Immature natural killer cell (primary cell): Measurements from ENCODE around the gene ANTKMT. TPM values are rescaled to one million over a fixed set of nuclear protein-coding genes. Genes with fewer than 3 reads are reported as not detected.

Experiments
- DNase-seq, 3 donors: peaks; one replicate each; pipeline ENCODE4 v3.0.0; 2022; ENCODE audit warnings: mixed read lengths in 1 of 3
- H3K27ac Mint-ChIP-seq, 6 donors: one replicate each; pipeline ENCODE4 v1.8.0; 2020; ENCODE audit warnings: mixed read lengths in 6 of 6, mild to moderate bottlenecking in 5 of 6, inconsistent platforms in 4 of 6, moderate library complexity in 3 of 6
- H3K27me3 Mint-ChIP-seq, 3 donors: one replicate each; pipeline ENCODE4 v1.8.0; 2020 to 2021; ENCODE audit warnings: low read depth in 3 of 3, mild to moderate bottlenecking in 3 of 3, mixed read lengths in 3 of 3, moderate library complexity in 3 of 3, inconsistent platforms in 1 of 3
- H3K36me3 Mint-ChIP-seq, 3 donors: one replicate each; pipeline ENCODE4 v1.8.0; 2020; ENCODE audit warnings: mixed read lengths in 3 of 3, inconsistent platforms in 2 of 3, mild to moderate bottlenecking in 2 of 3
- H3K4me1 Mint-ChIP-seq, 2 donors: one replicate each; pipeline ENCODE4 v1.8.0; 2020; ENCODE audit warnings: inconsistent platforms in 2 of 2, mild to moderate bottlenecking in 2 of 2, mixed read lengths in 2 of 2, moderate library complexity in 1 of 2
- H3K4me3 Mint-ChIP-seq, 5 donors: one replicate each; pipeline ENCODE4 v1.8.0; 2020; ENCODE audit warnings: mild to moderate bottlenecking in 5 of 5, mixed read lengths in 5 of 5, inconsistent platforms in 3 of 5, moderate library complexity in 3 of 5
- H3K9me3 Mint-ChIP-seq, 6 donors: one replicate each; pipeline ENCODE4 v1.8.0; 2020; ENCODE audit warnings: mild to moderate bottlenecking in 6 of 6, mixed read lengths in 6 of 6, inconsistent platforms in 4 of 6, moderate library complexity in 3 of 6
- polyA plus RNA-seq, 3 donors: library from polyadenylated mRNA; unstranded; fragments of 300-500 nt; fragmentation: Illumina TruSeq; gene quantifications; one replicate each; pipeline ENCODE4 v1.2.3, GENCODE V29; 2021

Gene ANTKMT, protein sequence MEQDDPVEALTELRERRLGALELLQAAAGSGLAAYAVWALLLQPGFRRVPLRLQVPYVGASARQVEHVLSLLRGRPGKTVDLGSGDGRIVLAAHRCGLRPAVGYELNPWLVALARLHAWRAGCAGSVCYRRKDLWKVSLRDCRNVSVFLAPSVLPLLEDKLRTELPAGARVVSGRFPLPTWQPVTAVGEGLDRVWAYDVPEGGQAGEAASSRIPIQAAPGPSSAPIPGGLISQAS
- 100 to 1,000 TPM in 1 of 3 donors, 10 to 100 TPM in 2; 71.7 to 110 (median 94.1) TPM for polyA plus RNA-seq

DNA sequence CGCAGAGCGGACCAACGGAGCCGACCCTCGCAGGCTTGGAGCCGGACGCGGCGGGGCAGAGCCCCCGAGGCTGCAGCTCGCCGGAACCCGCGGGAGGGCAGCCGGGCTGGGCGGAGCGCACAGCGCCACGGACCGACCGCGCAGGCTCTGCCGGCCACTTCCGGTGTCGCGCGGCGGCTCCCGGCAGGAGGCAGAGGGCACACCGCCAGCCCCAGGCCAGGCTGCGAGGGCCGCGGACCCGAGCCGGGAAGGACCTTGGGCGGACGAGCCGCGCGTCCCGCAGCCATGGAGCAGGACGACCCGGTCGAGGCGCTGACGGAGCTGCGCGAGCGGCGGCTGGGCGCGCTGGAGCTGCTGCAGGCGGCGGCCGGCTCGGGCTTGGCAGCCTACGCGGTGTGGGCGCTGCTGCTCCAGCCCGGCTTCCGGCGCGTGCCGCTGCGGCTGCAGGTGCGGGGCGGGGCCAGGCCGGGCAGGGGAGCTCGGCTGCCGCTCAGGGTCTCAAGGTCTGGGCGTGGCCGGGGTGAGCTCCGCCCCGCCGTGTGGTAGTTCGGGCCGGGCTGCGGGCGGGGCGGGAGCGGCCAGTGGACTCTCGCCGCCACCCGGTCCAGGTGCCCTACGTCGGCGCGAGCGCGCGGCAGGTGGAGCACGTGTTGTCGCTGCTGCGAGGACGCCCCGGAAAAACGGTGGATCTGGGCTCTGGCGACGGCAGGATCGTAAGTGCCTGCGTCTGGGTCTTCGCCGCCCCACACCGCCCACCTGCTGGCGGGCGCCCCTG is at the start of gene ANTKMT:
TSS of gene ANTKMT (plus strand) at position 157 of the 775 bp plus-strand sequence. CDS start at position 286, 129 bp downstream.
- Mint-ChIP-seq H3K4me3 (peak within 1 kb of the TSS; percentile 82 to 88 (median 85)), H3K36me3 (no peaks in the 10 kb centered on the region), H3K4me1 (peaks cover 8 to 20% of the 10 kb centered on the region in 2 donors), H3K27me3 (peaks cover 2 to 3% (median 2%) of the 10 kb centered on the region in 3 donors), H3K27ac (peak within 1 kb of the TSS; percentile 51 to 88 (median 80)), H3K9me3 (no peaks in the 10 kb centered on the region)
- peak; percentile 80 to 85 (median 83) for DNase-seq

DNA sequence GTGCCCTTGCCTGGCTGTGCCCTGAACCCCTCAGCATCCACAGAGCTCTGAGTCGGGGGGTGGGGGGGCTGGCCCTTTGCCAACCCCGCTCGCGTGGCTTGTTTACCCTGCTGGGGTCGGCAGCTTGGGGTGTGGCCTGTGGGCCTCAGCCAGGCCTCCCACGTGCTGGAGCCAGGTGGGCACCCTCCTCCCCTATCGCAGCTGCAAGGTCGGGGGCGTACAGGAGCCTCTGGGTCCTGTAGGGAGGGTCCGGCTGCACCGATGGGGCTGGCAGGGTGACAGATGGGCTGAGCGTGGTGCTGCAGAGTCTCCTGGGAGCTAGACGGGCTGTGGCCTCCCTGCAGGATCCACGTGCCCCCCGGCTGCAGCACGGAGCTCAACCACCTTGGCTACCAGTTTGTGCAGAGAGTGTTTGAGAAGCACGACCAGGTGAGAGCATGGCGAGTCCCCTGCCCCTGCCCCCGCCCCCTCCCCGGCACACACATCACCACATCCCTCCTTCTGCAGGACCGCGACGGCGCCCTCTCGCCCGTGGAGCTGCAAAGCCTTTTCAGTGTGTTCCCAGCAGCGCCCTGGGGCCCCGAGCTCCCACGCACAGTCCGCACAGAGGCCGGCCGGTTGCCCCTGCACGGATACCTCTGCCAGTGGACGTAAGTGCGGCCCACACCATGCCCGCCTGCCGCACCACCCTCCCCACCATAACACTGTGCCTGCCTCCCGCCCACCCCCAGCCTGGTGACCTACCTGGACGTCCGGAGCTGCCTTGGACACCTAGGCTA is 49.4 kb upstream of the ANTKMT start:
- H3K4me3 Mint-ChIP-seq: no peak overlapping the region
- peaks cover 2 to 6% (median 4%) of the 10 kb centered on the region in 3 donors for H3K27me3 Mint-ChIP-seq
- H3K27ac Mint-ChIP-seq: no peak overlapping the region
- peaks cover 6 to 15% of the 10 kb centered on the region in 2 donors for H3K4me1 Mint-ChIP-seq
- no peak for DNase-seq
- H3K9me3 Mint-ChIP-seq: no peaks in the 10 kb centered on the region
- no peaks in the 10 kb centered on the region for H3K36me3 Mint-ChIP-seq

DNA sequence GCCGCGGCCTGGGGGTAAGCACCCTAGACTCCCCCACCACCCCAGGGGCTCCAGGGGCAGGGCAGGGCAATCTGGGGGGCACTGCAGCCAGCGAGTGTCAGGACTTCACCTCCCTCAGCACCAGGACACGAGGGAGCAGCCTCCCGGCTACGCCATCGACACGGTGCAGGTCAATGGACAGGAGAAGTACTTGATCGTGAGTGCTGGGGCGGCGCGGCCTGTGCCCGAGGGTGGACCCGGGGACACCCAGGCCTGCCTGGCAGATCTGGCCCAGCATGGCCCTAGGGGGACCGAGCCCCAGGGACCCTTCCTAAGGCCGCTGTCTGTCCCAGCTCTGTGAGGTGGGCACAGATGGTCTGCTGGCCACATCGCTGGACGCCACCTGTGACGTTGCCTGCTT is 48.6 kb upstream of the ANTKMT start:
- Mint-ChIP-seq H3K9me3 (no peaks in the 10 kb centered on the region), H3K36me3 (no peaks in the 10 kb centered on the region), H3K27ac (no peak overlapping the region), H3K4me1 (peaks cover 5 to 15% of the 10 kb centered on the region in 2 donors), H3K4me3 (no peak overlapping the region), H3K27me3 (peaks cover 2 to 8% (median 4%) of the 10 kb centered on the region in 3 donors)
- no peak for DNase-seq

DNA sequence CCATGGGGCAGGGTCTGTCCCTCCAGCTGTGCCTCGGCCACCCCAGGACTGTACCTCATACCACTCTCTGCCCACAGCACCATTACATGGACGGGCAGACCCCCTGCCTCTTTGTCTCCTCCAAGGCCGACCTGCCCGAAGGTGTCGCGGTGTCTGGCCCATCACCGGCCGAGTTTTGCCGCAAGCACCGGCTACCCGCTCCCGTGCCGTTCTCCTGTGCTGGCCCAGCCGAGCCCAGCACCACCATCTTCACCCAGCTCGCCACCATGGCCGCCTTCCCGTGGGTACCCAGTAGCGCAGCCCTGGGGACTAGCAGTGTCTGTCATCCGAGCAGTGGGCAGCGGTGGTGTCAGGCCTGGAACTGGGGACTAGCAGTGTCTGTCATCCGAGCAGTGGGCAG is 48.1 kb upstream of the ANTKMT start:
- Mint-ChIP-seq H3K9me3 (no peaks in the 10 kb centered on the region), H3K27ac (no peak overlapping the region), H3K4me3 (no peak overlapping the region), H3K36me3 (no peaks in the 10 kb centered on the region), H3K4me1 (peaks cover under 1 to 10% of the 10 kb centered on the region in 2 donors), H3K27me3 (peaks cover 0 to 8% (median 3%) of the 10 kb centered on the region in 3 donors)
- no peak for DNase-seq

DNA sequence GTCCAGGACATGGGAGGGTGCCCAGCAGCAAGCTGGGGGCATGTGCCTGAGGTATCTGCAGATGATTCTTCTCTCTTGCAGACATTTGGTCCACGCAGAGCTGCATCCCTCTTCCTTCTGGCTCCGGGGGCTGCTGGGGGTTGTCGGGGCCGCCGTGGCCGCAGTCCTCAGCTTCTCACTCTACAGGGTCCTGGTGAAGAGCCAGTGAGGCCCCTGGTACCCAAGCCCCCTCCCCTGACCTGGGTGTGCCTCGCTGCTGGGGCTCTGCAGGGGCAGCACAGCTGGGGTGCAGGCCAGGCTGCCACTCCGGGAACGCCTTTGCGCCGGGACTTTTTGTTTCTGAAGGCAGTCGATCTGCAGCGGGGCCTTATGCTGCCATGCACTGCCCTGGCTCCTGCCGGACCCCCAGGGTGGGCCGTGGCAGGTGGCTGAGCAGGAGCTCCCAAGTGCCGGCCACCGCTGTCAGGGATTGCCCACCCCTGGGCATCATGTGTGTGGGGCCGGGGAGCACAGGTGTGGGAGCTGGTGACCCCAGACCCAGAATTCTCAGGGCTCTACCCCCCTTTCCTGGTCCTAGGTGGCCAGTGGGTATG is 47.5 kb upstream of the ANTKMT start:
- Mint-ChIP-seq H3K9me3 (no peaks in the 10 kb centered on the region), H3K27me3 (peaks cover 0 to 6% (median 3%) of the 10 kb centered on the region in 3 donors), H3K4me3 (no peak overlapping the region), H3K4me1 (peaks cover 0 to 10% of the 10 kb centered on the region in 2 donors), H3K27ac (no peak overlapping the region), H3K36me3 (no peaks in the 10 kb centered on the region)
- no peak for DNase-seq

DNA sequence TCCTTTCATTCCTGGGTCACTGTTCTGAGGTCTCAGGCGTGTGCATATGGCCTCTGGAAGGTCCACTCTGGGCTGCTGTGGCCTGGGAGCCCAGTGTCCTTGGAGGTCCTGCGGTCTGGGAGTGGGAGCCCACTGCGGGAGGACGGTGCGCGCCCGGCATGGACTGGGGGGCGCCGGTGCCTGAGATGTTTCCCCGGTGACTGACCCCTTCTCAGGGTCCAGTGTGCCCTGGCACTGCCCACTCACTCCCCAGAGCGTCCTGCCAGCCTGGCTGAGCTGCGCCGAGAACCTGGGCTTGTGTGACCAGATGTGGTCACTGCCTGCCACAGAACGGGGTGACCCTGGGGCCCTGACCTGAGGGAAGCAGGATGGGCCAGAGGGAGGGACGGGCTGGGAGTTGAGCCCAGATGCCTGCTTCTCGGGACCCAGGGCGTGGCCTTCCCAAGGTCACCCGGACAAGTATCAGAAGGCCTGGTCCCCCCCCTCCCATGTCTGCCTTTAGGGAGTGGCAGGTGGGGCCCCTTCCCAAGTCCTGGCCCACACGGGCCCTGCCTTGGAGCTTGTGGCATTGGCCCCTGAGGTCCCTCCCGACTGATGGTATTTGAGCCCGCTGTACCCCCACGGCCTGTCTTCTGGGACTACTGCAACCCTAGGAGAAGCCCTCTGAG is 46.6 kb upstream of the ANTKMT start:
- H3K4me1 Mint-ChIP-seq: peaks cover 0 to 12% of the 10 kb centered on the region in 2 donors
- no peak overlapping the region for H3K4me3 Mint-ChIP-seq
- H3K27me3 Mint-ChIP-seq: peaks cover 0 to 8% (median 5%) of the 10 kb centered on the region in 3 donors
- H3K36me3 Mint-ChIP-seq: no peaks in the 10 kb centered on the region
- no peak for DNase-seq
- no peak overlapping the region for H3K27ac Mint-ChIP-seq
- no peaks in the 10 kb centered on the region for H3K9me3 Mint-ChIP-seq

DNA sequence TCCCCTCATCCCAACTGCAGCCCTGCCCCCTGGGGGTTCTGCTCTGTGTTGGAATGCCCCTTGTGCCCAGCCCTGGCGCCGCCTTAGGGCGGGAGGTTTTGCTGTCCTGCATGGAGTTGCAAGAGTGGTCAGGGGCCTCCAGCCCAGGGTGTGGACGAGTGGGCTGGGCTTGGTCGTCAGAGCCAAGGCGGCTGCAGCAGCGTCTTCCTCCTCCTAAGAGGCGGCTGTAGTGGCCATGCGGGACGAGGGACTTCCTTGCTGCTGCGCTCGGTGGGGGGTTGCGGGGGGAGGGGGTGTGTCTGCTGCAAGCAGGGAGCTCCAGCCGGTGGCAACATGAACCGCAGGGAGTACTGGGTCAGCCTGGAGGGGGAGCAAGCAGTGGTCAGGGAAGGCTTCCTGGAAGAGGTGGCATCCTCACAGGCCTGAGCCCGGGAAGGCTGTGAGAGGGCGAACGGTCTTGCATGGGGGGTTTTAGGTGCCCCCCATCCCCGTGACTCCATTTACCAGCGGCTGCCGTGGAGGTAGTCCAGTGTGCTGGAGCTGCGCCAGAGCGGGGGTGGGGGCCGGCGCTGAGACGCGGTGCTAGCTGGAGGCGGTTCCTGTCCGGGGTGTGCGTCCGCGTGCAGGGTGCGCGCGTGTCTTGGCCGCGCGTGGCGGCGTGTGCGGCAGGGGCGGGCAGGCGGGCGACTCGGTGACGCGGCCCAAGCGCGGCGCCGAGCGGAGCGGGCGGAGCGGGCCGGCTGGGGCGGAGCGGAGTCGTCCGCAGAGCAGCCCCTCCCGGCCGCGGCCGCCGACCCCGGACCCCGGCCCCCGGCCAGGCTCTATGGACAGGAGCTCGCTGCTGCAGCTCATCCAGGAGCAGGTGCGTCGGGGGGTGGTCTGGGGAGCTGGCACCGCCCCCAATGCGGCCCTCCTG is 45.7 kb upstream of the ANTKMT start, which contains the start of gene RHBDL1:
TSS of gene RHBDL1 (plus strand) at position 704 of the 916 bp plus-strand sequence. CDS start at position 824, 120 bp downstream.
- H3K27ac Mint-ChIP-seq: no peak within 1 kb of the TSS
- no peaks in the 10 kb centered on the region for H3K9me3 Mint-ChIP-seq
- DNase-seq: peak in 1 of 3 donors; percentile 24
- peak within 1 kb of the TSS in 4 of 5 donors; percentile 12 to 32 (median 16) for H3K4me3 Mint-ChIP-seq
- H3K27me3 Mint-ChIP-seq: peaks cover 0 to 8% (median 7%) of the 10 kb centered on the region in 3 donors
- peaks cover 0 to 8% of the 10 kb centered on the region in 2 donors for H3K4me1 Mint-ChIP-seq
- H3K36me3 Mint-ChIP-seq: no peaks in the 10 kb centered on the region

DNA sequence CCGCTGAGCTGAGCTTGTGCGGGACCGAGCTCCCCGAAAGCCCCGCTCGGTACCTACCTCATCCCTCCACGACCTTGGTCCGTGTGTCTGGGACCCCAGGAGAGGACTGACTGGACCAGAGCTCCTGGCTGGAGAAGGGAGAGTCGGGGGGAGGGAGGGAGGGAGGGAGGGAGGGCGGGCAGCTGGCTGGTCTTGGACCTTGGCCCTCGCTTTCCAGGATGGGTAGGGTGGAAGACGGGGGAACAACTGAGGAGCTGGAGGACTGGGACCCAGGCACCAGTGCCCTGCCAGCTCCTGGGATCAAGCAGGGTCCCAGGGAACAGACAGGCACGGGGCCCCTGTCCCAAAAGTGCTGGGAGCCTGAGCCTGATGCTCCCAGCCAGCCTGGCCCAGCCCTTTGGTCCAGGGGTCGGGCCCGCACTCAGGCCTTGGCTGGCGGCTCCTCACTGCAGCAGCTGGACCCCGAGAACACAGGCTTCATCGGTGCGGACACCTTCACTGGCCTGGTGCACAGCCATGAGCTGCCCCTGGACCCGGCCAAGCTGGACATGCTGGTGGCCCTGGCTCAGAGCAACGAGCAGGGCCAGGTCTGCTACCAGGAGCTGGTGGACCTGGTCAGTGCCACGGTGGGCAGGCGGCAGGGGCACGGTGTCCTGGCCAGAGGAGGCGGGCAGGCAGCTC is 44.9 kb upstream of the ANTKMT start:
- no peak for DNase-seq
- Mint-ChIP-seq H3K27ac (no peak overlapping the region), H3K27me3 (peaks cover 0 to 8% (median 7%) of the 10 kb centered on the region in 3 donors), H3K36me3 (no peaks in the 10 kb centered on the region), H3K4me1 (peaks cover 3 to 10% of the 10 kb centered on the region in 2 donors), H3K9me3 (no peaks in the 10 kb centered on the region), H3K4me3 (no peak overlapping the region)

DNA sequence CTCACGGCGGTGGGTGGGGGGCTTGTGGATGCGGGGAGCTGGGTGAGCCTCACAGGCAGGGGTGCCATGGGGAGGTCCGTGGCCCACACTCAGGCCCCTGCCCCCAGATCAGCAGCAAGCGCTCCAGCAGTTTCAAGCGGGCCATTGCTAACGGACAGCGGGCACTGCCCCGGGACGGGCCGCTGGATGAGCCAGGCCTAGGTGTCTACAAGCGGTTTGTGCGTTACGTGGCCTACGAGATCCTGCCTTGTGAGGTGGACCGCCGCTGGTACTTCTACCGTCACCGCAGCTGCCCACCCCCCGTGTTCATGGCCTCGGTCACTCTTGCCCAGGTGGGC is 44.4 kb upstream of the ANTKMT start:
- Mint-ChIP-seq H3K4me1 (peaks cover 7 to 15% of the 10 kb centered on the region in 2 donors), H3K9me3 (no peaks in the 10 kb centered on the region), H3K27ac (no peak overlapping the region), H3K27me3 (peaks cover 0 to 8% (median 7%) of the 10 kb centered on the region in 3 donors), H3K36me3 (no peaks in the 10 kb centered on the region), H3K4me3 (no peak overlapping the region)
- no peak for DNase-seq

DNA sequence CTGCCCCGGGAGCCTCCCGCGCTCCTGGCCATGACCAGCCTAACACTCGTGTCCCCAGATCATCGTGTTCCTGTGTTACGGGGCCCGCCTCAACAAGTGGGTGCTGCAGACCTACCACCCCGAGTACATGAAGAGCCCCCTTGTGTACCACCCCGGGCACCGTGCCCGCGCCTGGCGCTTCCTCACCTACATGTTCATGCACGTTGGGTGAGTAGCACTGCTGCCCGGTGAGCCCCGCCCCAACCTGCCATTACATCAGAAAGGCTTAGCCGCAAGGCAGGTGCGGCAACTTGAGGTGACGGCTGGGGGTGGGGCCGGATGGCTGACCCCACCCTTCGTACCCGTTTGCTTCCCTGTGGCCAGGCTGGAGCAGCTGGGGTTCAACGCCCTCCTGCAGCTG is 44.0 kb upstream of the ANTKMT start:
- DNase-seq: no peak
- peaks cover 11 to 19% of the 10 kb centered on the region in 2 donors for H3K4me1 Mint-ChIP-seq
- H3K27ac Mint-ChIP-seq: no peak overlapping the region
- H3K36me3 Mint-ChIP-seq: no peaks in the 10 kb centered on the region
- H3K4me3 Mint-ChIP-seq: no peak overlapping the region
- peaks cover 1 to 8% (median 7%) of the 10 kb centered on the region in 3 donors for H3K27me3 Mint-ChIP-seq
- H3K9me3 Mint-ChIP-seq: no peaks in the 10 kb centered on the region

DNA sequence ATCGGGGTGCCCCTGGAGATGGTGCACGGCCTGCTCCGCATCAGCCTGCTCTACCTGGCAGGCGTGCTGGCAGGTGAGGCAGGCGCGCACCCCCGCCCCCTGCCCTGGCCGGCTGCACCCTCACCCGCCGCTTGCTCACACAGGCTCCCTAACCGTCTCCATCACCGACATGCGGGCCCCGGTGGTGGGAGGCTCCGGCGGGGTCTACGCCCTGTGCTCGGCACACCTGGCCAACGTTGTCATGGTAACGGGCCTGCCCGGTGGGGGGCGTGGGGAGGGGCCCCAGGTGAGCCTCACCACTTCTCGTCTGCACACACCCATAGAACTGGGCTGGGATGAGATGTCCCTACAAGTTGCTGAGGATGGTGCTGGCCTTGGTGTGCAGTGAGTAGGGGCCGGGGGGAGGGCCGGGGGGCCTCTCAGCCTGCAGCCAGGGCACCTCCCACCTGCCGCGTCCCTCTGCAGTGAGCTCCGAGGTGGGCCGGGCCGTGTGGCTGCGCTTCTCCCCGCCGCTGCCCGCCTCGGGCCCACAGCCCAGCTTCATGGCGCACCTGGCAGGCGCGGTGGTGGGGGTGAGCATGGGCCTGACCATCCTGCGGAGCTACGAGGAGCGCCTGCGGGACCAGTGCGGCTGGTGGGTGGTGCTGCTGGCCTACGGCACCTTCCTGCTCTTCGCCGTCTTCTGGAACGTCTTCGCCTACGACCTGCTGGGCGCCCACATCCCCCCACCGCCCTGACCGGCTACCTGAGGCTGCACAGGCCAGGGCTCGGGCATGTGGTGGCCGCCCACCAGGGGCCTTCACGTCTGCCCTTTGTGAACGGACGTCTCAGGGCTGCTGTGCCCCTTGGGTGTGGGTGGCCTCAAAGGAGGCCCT is 43.4 kb upstream of the ANTKMT start:
- DNase-seq: no peak
- H3K36me3 Mint-ChIP-seq: peaks cover 0 to 2% (median 0%) of the 10 kb centered on the region in 3 donors
- H3K27me3 Mint-ChIP-seq: peaks cover 6 to 8% (median 7%) of the 10 kb centered on the region in 3 donors
- H3K4me1 Mint-ChIP-seq: peaks cover 11 to 22% of the 10 kb centered on the region in 2 donors
- no peaks in the 10 kb centered on the region for H3K9me3 Mint-ChIP-seq
- no peak overlapping the region for H3K27ac Mint-ChIP-seq
- no peak overlapping the region for H3K4me3 Mint-ChIP-seq
